A673 (cell line): ENCODE measurements around the gene FMN2. TPM values are rescaled to one million over a fixed set of nuclear protein-coding genes. Genes with fewer than 3 reads are reported as not detected.
"Not testable (repeated sequence)": the region's sequence is repeated elsewhere in the genome, so short reads cannot be mapped to it uniquely, and the experiment has no call there.

Experiments used
- BruUV-seq: library from RNA; stranded (reverse); fragments of 400-500 nt; replicated peaks from 2 replicates; lab custom pipeline; 2021; lab: Mats Ljungman, UMichigan
- CTCF ChIA-PET: fragments of 300-600 bp; sonication (Branson Sonifier 250); formaldehyde crosslinking; loops from one replicate; lab custom pipeline; 2022; ENCODE audit warnings: antibody characterized with exemption; lab: Charles Lee
- POLR2A ChIA-PET: fragments of 300-600 bp; sonication (Branson Sonifier 250); formaldehyde crosslinking; loops from one replicate; lab custom pipeline; 2022; ENCODE audit warnings: antibody characterized with exemption; ENCODE audit not compliant: low non-redundant PET; lab: Charles Lee
- DNase-seq: peaks from one replicate; pipeline ENCODE4 v3.0.0-alpha.2; 2015; ENCODE audit warnings: low spot score
- H3K27ac ChIP-seq: fragments of 200-600 bp; sonication (generic); 2 replicates; pipeline ENCODE4 v1.5.1; 2016; ENCODE audit warnings: mixed run types, low read depth, mild to moderate bottlenecking, mixed read lengths, antibody characterized with exemption, low read length; ENCODE audit not compliant: poor library complexity, severe bottlenecking
- H3K27me3 ChIP-seq: fragments of 200-600 bp; sonication (generic); replicated peaks from 2 replicates; pipeline ENCODE4 v1.6.1; 2017; ENCODE audit warnings: mixed run types, low read depth, mild to moderate bottlenecking, mixed read lengths, antibody characterized with exemption, low read length; ENCODE audit not compliant: insufficient read depth, poor library complexity
- H3K36me3 ChIP-seq: fragments of 200-600 bp; sonication (generic); 2 replicates; pipeline ENCODE4 v1.6.1; 2016; ENCODE audit warnings: mixed run types, mild to moderate bottlenecking, mixed read lengths, antibody characterized with exemption, low read length; ENCODE audit not compliant: insufficient read depth, poor library complexity, severe bottlenecking
- H3K4me1 ChIP-seq: fragments of 200-600 bp; sonication (generic); 2 replicates; pipeline ENCODE4 v1.6.1; 2017; ENCODE audit warnings: mixed run types, mild to moderate bottlenecking, mixed read lengths, antibody characterized with exemption, low read length; ENCODE audit not compliant: insufficient read depth, poor library complexity, severe bottlenecking
- H3K4me3 ChIP-seq: fragments of 200-600 bp; sonication (generic); 2 replicates; pipeline ENCODE4 v1.5.1; 2016; ENCODE audit warnings: low read depth, mixed run types, mild to moderate bottlenecking, mixed read lengths, low read length; ENCODE audit not compliant: poor library complexity, severe bottlenecking
- H3K9me3 ChIP-seq: fragments of 200-600 bp; sonication (generic); 2 replicates; pipeline ENCODE4 v1.6.1; 2016; ENCODE audit warnings: mixed run types, low read depth, mild to moderate bottlenecking, mixed read lengths, antibody characterized with exemption, low read length; ENCODE audit not compliant: poor library complexity, severe bottlenecking
- EZH2 ChIP-seq: fragments of 200-600 bp; sonication (generic); IDR thresholded peaks from 2 replicates; pipeline ENCODE4 v1.6.1; 2017; ENCODE audit warnings: borderline replicate concordance, low read depth, mild to moderate bottlenecking, mixed read lengths, antibody characterized with exemption, low read length; ENCODE audit not compliant: poor library complexity, severe bottlenecking
- intact Hi-C: fragments of 100-400 bp; cut with micrococcal nuclease; formaldehyde crosslinking; loops from one replicate; pipeline ENCODE4 v1.10.0; 2022; ENCODE audit not compliant: unreplicated experiment
- total RNA-seq: library from RNA; stranded (reverse); gene quantifications from 2 replicates; pipeline ENCODE4 v1.2.3, GENCODE V29; 2021
- TF ChIP-seq, protein P1 (sequence below): fragments of 300-800, 200-600 bp; sonication (generic); conservative IDR thresholded peaks from 2 replicates; pipeline ENCODE4 v1.5.1; 2017; ENCODE audit warnings: low read depth, mild to moderate bottlenecking, antibody characterized with exemption, low read length, moderate library complexity, mixed read lengths

FMN2 gene
- total RNA-seq, 1 experiment from 2014 or later, result not detected

DNA sequence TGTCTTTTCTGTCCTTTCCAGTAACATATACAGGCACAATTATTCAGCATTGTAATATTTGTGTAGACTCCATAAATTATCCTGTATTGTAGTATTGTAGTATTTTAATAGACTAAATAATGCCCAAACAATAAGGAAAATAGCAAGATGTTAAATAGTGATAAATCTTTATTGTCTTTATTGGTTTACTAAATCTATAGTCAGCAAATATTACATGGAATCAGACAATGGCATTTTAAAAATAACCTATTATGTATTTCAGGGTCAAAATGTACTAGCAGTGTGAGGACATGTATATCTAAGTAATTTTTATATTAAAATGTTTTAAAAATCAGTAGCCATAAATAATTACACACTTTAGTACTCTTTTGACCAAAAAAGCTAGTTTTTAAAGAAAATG is 317.9 kb downstream of the FMN2 start:
- TF ChIP-seq, protein P1, sequence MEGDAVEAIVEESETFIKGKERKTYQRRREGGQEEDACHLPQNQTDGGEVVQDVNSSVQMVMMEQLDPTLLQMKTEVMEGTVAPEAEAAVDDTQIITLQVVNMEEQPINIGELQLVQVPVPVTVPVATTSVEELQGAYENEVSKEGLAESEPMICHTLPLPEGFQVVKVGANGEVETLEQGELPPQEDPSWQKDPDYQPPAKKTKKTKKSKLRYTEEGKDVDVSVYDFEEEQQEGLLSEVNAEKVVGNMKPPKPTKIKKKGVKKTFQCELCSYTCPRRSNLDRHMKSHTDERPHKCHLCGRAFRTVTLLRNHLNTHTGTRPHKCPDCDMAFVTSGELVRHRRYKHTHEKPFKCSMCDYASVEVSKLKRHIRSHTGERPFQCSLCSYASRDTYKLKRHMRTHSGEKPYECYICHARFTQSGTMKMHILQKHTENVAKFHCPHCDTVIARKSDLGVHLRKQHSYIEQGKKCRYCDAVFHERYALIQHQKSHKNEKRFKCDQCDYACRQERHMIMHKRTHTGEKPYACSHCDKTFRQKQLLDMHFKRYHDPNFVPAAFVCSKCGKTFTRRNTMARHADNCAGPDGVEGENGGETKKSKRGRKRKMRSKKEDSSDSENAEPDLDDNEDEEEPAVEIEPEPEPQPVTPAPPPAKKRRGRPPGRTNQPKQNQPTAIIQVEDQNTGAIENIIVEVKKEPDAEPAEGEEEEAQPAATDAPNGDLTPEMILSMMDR, result no peak
- TF ChIP-seq EZH2, result no peak
- no peak overlapping the region for H3K27ac ChIP-seq
- BruUV-seq, result no TSS peak
- H3K9me3 ChIP-seq, result no peaks in the 10 kb centered on the region
- H3K4me1 ChIP-seq, result no peaks in the 10 kb centered on the region
- no peak for DNase-seq
- CTCF ChIA-PET, result no interaction called here
- no peaks in the 10 kb centered on the region for H3K36me3 ChIP-seq
- intact Hi-C loops, result no loop called here
- H3K4me3 ChIP-seq, result no peak overlapping the region
- POLR2A ChIA-PET, result no interaction called here
- peaks cover 5% of the 10 kb centered on the region for H3K27me3 ChIP-seq

DNA sequence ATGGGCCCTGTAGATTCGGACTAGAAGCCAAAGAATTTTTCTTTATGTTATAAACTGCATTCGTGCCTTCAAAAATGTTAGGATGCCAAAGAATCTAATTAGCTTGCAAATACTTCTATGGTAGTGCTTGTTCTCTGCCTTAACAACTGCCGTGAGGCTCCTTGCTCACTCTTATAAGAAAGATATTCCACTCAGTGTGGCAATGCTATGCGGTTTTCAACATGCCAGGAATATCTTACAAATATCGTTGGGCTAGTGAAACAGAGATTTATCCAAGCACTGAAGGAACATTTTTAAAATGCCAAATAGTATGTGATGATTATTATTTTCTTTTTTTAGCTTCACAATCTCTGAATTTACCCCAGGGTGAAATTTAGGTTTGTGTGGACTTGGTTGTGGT is 322.0 kb downstream of the FMN2 start:
- H3K4me3 ChIP-seq, result no peak overlapping the region
- no peaks in the 10 kb centered on the region for H3K27me3 ChIP-seq
- TF ChIP-seq, protein P1, result no peak
- no peak for TF ChIP-seq EZH2
- intact Hi-C loops, result no loop called here
- POLR2A ChIA-PET, result no interaction called here
- no peaks in the 10 kb centered on the region for H3K36me3 ChIP-seq
- no peaks in the 10 kb centered on the region for H3K9me3 ChIP-seq
- CTCF ChIA-PET, result no interaction called here
- DNase-seq, result no peak
- H3K27ac ChIP-seq, result no peak overlapping the region
- no TSS peak for BruUV-seq
- H3K4me1 ChIP-seq, result no peaks in the 10 kb centered on the region

DNA sequence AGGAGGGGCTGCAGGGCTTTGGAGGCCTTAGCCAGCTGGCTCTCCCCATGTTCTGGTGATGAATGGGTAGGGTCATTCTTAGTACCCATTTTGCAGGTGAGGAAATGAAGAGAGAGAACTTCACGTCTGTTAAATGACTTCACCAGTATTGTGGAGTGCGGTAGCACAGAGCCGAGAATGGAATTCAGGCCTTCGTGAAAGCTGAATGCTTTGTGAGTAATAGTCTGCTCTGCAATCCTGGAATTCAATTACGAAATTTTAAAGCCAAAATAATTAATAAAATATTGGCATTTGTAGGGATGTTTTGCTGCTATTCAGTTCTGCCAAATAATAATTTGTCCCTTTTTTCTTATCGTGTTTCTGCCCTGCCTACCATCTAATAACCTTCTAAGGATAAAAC is 322.6 kb downstream of the FMN2 start:
- Histone ChIP-seq H3K27ac (no peak overlapping the region), H3K9me3 (no peaks in the 10 kb centered on the region), H3K27me3 (no peaks in the 10 kb centered on the region), H3K4me3 (no peak overlapping the region), H3K4me1 (no peaks in the 10 kb centered on the region), H3K36me3 (no peaks in the 10 kb centered on the region)
- intact Hi-C loops, result no loop called here
- no peak for DNase-seq
- TF ChIP-seq, protein P1, result no peak
- TF ChIP-seq EZH2, result no peak
- BruUV-seq, result no TSS peak
- ChIA-PET CTCF (no interaction called here), POLR2A (no interaction called here)

DNA sequence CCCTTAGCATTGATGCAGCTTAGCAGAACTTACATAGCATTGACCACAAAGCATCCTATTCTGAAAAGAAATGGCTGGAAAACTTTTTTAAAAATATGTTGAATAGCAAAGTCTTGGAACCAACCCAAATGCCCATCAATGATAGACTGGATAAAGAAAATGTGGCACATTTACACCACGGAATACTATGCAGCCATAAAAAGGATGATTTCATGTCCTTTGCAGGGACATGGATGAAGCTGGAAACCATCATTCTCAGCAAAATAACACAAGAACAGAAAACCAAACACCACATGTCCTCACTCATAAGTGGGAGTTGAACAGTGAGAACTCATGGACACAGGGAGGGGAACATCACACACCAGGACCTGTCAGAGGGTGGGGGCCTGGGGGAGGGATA is 323.3 kb downstream of the FMN2 start:
- H3K9me3 ChIP-seq, H3K36me3 ChIP-seq, CTCF ChIA-PET, DNase-seq, BruUV-seq, POLR2A ChIA-PET, H3K27me3 ChIP-seq, H3K4me1 ChIP-seq, intact Hi-C loops, H3K27ac ChIP-seq, H3K4me3 ChIP-seq: not testable (repeated sequence)
